Neutrophil (primary cell): Measurements from ENCODE around the gene PPP6R2.

Experiments used
- H3K27ac ChIP-seq: fragments of 200-600 bp; sonication (generic); 2 replicates; pipeline ENCODE4 v1.5.1; 2016; ENCODE audit warnings: mild to moderate bottlenecking, moderate library complexity
- H3K27me3 ChIP-seq: fragments of 200-600 bp; sonication (generic); 2 replicates; pipeline ENCODE4 v1.6.0; 2016; ENCODE audit warnings: mild to moderate bottlenecking
- H3K36me3 ChIP-seq: fragments of 200-600 bp; sonication (generic); 2 replicates; pipeline ENCODE4 v1.5.1; 2017
- H3K4me1 ChIP-seq, 2 experiments: fragments of 200-600 bp in 1 of 2; sonication (generic) in 1 of 2; 1 replicate in 1 of 2; 2 replicates in 1 of 2; pipeline versions ENCODE4 v1.5.1 to v1.6.1; 2013 to 2016; ENCODE audit warnings: low read depth in 1 of 2, low read length in 1 of 2, mild to moderate bottlenecking in 1 of 2, moderate library complexity in 1 of 2; ENCODE audit not compliant: control insufficient read depth in 1 of 2, insufficient read depth in 1 of 2
- H3K4me3 ChIP-seq, 2 experiments: fragments of 200-600 bp in 1 of 2; sonication (generic) in 1 of 2; 1 replicate in 1 of 2; 2 replicates in 1 of 2; pipeline ENCODE4 v1.5.1; 2013 to 2016; ENCODE audit warnings: low read depth in 1 of 2, low read length in 1 of 2, mild to moderate bottlenecking in 1 of 2, moderate library complexity in 1 of 2
- H3K9me3 ChIP-seq: fragments of 200-600 bp; sonication (generic); 2 replicates; pipeline ENCODE4 v1.5.1; 2016
- TF ChIP-seq, protein P1 (sequence below): fragments of 200-600 bp; sonication (generic); IDR thresholded peaks from 2 replicates; pipeline ENCODE4 v1.5.1; 2016; ENCODE audit warnings: antibody characterized with exemption

The PPP6R2 gene

DNA sequence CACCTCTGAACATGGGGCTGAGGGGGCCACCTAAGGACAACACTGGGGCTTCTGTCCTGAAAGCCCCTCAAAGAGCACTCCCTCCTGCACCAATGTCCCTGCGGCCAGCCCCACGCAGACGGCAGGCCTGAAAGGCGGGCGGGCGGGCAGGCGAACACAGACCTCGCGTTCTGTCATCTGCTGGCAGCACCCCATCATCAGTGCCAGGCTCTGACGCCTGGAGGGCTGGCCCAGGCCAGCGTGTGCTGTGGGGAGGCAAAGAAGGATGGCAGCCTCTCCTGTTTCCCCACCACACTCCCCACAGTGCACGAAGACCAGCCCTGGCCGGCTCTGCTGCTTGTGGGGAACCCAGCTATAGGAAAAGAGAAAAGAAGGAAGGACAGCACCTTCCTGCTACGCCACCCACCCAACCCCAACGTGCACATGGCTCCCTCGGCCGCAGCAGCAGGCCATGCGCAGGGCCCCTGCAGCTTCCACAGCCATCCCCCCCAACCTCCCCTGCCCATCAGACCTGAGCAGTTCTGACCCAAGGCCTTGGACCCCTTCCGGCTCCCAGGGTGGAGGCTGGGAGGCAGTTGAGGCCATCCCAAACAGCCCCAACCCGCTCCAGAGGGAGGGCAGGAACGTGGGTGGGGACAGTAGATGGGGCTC, 128.2 kb downstream of the PPP6R2 start:
- TF ChIP-seq, protein P1, sequence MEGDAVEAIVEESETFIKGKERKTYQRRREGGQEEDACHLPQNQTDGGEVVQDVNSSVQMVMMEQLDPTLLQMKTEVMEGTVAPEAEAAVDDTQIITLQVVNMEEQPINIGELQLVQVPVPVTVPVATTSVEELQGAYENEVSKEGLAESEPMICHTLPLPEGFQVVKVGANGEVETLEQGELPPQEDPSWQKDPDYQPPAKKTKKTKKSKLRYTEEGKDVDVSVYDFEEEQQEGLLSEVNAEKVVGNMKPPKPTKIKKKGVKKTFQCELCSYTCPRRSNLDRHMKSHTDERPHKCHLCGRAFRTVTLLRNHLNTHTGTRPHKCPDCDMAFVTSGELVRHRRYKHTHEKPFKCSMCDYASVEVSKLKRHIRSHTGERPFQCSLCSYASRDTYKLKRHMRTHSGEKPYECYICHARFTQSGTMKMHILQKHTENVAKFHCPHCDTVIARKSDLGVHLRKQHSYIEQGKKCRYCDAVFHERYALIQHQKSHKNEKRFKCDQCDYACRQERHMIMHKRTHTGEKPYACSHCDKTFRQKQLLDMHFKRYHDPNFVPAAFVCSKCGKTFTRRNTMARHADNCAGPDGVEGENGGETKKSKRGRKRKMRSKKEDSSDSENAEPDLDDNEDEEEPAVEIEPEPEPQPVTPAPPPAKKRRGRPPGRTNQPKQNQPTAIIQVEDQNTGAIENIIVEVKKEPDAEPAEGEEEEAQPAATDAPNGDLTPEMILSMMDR = no peak
- H3K9me3 ChIP-seq = no peaks in the 10 kb centered on the region
- peaks cover 2% of the 10 kb centered on the region for H3K27me3 ChIP-seq
- peaks cover 24% of the 10 kb centered on the region for H3K36me3 ChIP-seq
- peaks cover 34 to 49% of the 10 kb centered on the region in 2 experiments for H3K4me1 ChIP-seq
- no peak overlapping the region for H3K27ac ChIP-seq
- no peak overlapping the region for H3K4me3 ChIP-seq

GRCh38 chr22:50471962-50472361, 128.8 kb downstream of the PPP6R2 start:
- H3K36me3 ChIP-seq = peaks cover 18% of the 10 kb centered on the region
- TF ChIP-seq, protein P1 = no peak
- H3K9me3 ChIP-seq = no peaks in the 10 kb centered on the region
- H3K27ac ChIP-seq = no peak overlapping the region
- H3K27me3 ChIP-seq = peaks cover 8% of the 10 kb centered on the region
- H3K4me1 ChIP-seq = peaks cover 34 to 49% of the 10 kb centered on the region in 2 experiments
- no peak overlapping the region for H3K4me3 ChIP-seq

DNA sequence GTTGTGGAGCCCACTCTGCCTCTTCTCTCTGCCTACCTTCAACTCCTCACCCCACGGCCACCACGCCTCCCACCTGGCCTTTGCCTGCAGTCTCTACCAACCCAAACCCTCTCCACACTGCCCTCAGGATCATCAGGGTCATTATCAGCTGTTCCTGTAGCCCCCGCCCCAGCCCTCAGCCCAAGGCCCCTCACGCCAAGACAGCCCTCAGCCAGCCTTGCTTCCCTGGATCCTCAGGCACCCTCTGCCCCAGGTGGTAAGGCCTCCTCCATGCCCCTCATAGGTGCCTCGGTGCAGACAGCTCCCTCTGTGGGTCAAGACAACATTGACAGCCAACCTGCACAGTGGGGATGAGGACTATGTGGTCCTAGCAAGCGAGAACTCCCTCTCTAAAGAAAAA, 130.0 kb downstream of the PPP6R2 start:
- H3K4me3 ChIP-seq = peak overlapping the region; percentile 66 to 70
- peaks cover 19% of the 10 kb centered on the region for H3K27me3 ChIP-seq
- H3K4me1 ChIP-seq = peaks cover 34 to 49% of the 10 kb centered on the region in 2 experiments
- no peak overlapping the region for H3K27ac ChIP-seq
- TF ChIP-seq, protein P1 = no peak
- no peaks in the 10 kb centered on the region for H3K9me3 ChIP-seq
- peaks cover 6% of the 10 kb centered on the region for H3K36me3 ChIP-seq

DNA sequence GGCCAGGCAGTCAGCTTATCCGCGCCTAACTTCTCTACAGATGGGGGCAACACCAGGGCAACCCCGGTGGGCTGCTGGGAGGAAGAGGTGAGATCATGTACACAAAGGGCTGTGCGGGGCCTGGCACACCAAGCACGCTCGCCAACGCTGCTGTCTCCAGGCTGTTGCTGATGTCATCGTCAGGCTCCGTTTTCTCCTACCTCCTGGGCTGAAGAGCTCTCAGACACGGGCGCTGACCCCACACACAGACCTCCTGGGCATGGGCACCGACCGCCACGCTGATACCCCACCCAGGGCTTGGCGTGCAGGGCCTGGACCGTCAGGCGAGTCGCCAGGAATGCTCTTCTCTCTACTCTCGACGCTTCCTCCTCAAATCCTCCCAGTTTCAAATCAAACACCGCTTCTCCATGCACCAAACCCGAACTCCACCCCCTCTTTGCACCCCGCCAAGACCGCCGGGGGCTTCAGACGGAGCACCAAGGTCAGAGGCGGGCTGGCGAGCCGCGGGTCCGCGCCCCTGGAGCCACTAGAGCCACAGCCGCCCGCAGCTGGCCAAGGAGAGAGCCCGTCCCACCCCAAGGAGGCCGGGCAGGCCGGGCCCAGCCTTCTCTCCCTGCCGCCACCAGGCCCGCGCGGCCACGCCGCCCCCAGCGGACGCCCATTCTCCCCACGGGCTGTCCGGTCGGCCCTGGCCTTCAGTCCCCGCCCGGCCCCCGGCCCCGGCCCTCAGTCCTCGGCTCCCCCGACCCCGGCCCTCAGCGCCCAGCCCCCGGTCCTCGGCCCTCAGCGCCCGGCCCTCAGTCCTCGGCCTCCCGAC, 130.9 kb downstream of the PPP6R2 start:
- no peaks in the 10 kb centered on the region for H3K9me3 ChIP-seq
- TF ChIP-seq, protein P1 = no peak
- peaks cover 27% of the 10 kb centered on the region for H3K27me3 ChIP-seq
- peak overlapping the region; percentile 66 for H3K27ac ChIP-seq
- peaks cover 34 to 49% of the 10 kb centered on the region in 2 experiments for H3K4me1 ChIP-seq
- peaks cover 3% of the 10 kb centered on the region for H3K36me3 ChIP-seq
- peak overlapping the region; percentile 66 to 70 for H3K4me3 ChIP-seq

- H3K4me1 ChIP-seq = peaks cover 30 to 43% of the 10 kb centered on the region in 2 experiments
- peak within 1 kb of the TSS; percentile 66 to 81 for H3K4me3 ChIP-seq
- H3K27ac ChIP-seq = peak within 1 kb of the TSS; percentile 66
- peaks cover 36% of the 10 kb centered on the region for H3K27me3 ChIP-seq
- peaks cover 3% of the 10 kb centered on the region for H3K36me3 ChIP-seq
- no peaks in the 10 kb centered on the region for H3K9me3 ChIP-seq
- TF ChIP-seq, protein P1 = peak; percentile 20
Observed at GRCh38 chr22:50474710-50475651, 131.9 kb downstream of the PPP6R2 start, which contains the start of gene SBF1. SBF1 (minus strand) TSS chr22:50475035; CDS start chr22:50474840, 195 bp downstream.
